NCI-H187 treated with DMSO at 0.1 percent for 48 hours (cell line): ENCODE results near the gene RPL39.
"Not testable (repeated sequence)": the region's sequence is repeated elsewhere in the genome, so short reads cannot be mapped to it uniquely, and the experiment has no call there.

Experiments used
- DNase-seq: peaks from one replicate; lab custom pipeline; 2025; lab: John Stamatoyannopoulos, UW

RPL39 gene

DNA sequence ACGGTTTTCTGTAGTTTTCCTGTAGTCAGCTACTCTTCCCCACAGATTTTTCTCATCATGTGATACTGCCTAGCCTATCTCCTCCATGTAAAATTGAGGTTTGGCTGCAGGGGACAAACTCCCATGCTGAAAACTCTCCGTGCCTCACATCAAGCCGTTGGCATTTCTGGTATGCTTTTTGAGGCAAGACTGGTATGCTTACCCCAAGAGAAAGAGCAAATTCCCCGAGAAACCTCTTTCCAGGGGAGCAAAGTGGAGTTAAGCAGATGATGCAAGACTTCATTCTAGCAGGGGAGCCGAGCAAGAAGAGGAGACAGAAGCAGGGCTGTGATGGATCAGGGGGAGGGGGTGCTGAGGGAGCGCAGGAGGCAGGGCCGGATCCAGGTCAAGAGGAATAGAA is 28.2 kb downstream of the RPL39 start:
- DNase-seq: no peak

GRCh38 chrX:119762718-119763117 is 28.7 kb downstream of the RPL39 start:
- no peak for DNase-seq

DNA sequence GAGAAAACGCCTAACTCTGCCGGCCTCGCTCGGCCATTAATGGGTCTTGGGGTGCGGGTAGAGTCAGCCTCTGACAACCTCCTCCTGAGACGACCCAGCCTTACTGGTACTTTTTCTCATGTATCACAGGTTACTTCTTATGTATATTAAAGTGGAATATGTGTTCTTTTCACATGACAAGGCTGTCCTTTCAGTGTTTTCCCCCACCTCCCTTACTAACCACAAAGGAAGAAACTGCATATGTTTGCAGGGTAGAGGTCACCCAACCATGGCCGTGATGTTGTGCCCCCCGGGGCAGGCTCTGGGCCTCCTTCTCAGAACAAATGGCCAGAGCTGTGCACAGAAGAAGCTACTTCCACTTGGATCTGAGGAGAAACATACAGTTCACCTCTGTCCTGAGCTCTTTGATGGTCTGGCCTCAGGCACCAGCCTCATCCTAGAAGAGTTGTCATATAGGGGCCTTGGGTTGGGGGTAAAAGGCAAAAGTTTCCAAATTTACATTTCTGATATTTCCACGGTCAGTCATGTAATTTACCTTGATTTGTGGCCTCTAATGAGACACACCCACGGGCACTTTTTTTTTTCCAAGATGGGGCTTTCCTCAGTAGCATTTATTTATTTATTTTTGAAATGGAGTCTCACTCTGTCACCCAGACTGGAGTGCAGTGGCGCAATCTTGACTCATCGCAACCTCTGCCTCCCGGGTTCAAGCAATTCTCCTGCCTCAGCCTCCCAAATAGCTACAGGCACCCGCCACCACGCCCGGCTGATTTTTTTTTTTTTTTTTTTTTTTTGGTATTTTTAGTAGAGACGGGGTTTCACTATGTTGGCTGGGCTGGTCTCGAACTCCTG is 31.2 kb downstream of the RPL39 start:
- no peak for DNase-seq

DNA sequence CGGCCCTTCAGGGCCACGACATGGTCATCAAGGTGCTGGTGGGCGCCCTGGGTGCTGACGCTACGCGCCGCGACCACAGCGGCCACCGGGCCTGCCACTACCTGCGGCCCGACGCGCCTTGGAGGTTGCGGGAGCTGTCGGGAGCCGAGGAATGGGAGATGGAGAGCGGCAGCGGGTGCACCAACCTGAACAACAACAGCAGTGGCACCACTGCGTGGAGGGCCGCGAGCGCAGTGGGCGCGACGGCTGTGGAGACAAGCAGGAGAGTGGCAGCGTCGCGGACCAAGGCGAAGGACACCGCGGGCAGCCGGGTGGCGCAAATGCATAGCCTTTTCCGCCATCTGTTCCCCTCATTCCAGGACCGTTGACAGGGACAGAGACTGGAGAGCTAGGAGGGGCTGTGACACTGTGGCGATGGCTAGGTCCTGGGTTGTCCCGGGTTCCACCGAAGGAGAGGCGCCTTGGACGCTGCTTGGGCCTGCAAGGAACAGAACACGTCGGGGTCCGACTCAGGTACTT is 32.1 kb downstream of the RPL39 start:
- no peak for DNase-seq

DNA sequence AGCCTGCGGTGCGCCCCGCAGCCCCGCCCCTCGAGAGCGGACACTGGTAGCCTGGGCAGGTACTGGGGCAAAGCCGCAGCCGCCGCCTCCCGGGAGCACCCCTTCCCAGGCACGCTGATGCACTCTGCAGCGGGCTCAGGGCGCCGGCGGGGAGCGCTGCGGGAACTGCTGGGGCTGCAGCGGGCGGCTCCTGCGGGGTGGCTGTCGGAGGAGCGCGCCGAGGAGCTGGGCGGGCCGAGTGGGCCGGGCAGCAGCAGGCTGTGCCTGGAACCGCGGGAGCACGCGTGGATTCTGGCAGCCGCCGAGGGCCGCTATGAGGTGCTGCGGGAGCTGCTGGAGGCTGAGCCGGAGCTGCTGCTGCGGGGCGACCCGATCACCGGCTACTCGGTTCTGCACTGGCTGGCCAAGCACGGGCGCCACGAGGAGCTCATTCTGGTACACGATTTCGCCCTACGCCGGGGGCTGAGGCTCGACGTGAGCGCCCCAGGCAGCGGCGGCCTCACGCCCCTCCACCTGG is 32.6 kb downstream of the RPL39 start:
- DNase-seq: no peak

GRCh38 chrX:119757979-119758730 is 33.3 kb downstream of the RPL39 start, which contains the start of gene SOWAHD:
Gene SOWAHD, plus strand, starts transcription at chrX:119758588. Its CDS starts 80 bp downstream, at chrX:119758668.
- no peak for DNase-seq

DNA sequence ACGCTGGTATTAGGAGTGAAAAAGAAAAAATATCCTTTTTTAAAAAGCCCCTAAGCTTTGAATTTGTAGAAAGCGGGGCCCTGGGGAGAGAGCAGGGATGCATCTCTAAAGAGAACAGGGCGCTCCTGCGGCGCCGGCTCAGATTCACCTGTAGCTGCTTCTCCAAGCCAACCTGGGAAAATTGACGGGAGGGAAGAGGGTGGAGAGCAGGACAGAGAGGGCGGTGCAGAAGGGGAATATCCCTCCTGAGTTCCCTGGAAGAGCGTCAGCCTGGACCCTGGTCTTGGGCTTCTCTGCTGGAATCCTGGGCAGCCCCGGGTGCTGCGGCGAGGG is 33.8 kb downstream of the RPL39 start:
- DNase-seq: no peak

GRCh38 chrX:119756926-119757635 is 34.3 kb downstream of the RPL39 start:
- no peak for DNase-seq

- DNase-seq: no peak
These were observed 35.4 kb downstream of the RPL39 start for GRCh38 chrX:119755981-119756533.

DNA sequence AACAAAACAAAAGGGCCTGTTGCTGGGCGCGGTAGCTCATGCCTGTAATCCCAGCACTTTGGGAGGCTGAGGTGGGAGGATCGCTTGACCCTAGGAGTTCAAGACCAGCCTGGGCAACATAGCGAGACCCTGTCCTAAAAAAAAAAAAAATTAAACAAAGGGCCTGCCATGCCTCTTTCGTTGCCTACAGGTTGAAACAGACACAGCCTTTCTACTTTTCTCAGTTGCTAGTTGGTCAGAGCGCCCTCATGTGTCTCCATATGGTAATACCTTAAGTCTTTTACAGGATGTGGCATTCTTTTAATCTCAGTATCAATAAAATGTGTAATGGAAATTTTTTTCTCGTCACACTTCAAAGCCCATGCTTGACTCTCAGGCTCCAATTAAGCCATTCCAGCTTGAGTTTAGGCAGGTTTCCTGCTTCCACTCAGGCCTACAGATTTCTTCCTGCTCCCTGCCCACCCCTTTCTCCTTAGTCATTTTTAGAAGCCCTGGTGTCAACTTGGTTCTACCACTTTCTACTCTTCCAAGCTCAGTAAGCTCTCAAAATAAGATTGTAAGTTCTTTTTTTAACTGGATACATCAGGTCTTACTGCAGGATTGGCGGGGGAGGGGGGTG is 37.7 kb downstream of the RPL39 start:
- DNase-seq: no peak

GRCh38 chrX:119753001-119753400 is 38.4 kb downstream of the RPL39 start:
- no peak for DNase-seq

- not testable (repeated sequence) for DNase-seq
These were observed 40.7 kb downstream of the RPL39 start for GRCh38 chrX:119750751-119751150.

DNA sequence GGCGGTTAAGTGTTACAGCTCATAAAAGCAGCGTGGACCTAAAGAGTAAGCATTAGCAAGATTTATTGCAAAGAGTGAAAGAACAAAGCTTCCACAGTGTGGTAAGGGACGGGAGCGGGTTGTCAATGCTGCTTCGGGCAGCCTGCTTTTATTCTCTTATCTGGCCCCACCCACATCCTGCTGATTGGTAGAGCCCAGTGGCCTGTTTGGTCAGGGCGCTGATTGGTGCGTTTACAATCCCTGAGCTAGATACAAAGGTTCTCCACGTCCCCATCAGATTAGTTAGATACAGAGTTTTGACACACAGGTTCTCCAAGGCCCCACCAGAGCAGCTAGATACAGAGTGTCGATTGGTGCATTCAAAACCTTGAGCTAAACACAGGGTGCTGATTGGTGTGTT is 41.3 kb downstream of the RPL39 start:
- not testable (repeated sequence) for DNase-seq

- DNase-seq: no peak
These were observed 46.1 kb downstream of the RPL39 start for GRCh38 chrX:119745283-119745848.

- DNase-seq: no peak
These were observed 52.7 kb downstream of the RPL39 start for GRCh38 chrX:119738742-119739141.
